Activated CD4-positive, CD25-positive, alpha-beta regulatory T cell (primary cell): ENCODE measurements around the gene VWF.
"Not testable (repeated sequence)": the region's sequence is repeated elsewhere in the genome, so short reads cannot be mapped to it uniquely, and the experiment has no call there.

ENCODE experiments used
- DNase-seq, 4 experiments: peaks; one replicate each; lab custom pipeline; 2025; lab: John Stamatoyannopoulos, UW

The VWF gene

DNA sequence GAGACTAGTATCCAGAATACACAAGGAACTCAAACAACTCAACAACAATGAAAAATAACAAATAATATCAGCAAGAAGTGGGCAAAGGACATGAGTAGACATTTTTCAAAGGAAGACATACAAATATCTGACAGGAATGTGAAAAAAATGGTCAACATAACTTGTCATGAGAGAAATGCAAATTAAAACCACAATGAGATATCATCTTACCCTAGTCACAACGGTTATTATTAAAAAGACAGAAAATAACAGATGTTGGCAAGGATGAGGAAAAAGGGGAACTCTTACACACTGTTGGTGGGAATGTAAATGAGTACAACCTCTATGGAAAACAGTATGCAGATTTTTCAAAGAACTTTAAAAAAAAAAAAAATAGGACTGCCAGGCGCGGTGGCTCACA, 20.4 kb downstream of the VWF start:
- DNase-seq = no peak

- not testable (repeated sequence) for DNase-seq
These were observed 22.4 kb downstream of the VWF start for GRCh38 chr12:6102021-6102420.

DNA sequence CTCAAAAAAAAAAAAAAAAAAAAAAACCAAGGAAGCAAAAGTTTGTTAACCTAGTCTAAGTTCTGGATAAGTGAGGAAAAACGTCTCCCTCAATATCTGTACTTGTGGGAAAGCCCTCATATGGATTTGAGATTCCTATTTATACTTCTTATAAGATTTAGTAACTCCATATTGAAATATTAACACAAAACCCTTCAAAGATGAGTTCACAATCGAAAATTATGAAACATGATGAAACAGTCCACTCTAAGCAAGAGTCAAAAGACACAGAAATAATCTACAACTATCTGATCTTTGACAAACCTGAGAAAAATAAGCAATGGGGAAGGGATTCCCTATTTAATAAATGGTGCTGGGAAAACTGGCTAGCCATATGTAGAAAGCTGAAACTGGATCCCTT, 25.2 kb downstream of the VWF start:
- DNase-seq = no peak

- DNase-seq = no peak
These were observed 27.1 kb downstream of the VWF start for GRCh38 chr12:6097411-6097810.

- DNase-seq = no peak
These were observed 27.9 kb downstream of the VWF start for GRCh38 chr12:6096527-6096926.

DNA sequence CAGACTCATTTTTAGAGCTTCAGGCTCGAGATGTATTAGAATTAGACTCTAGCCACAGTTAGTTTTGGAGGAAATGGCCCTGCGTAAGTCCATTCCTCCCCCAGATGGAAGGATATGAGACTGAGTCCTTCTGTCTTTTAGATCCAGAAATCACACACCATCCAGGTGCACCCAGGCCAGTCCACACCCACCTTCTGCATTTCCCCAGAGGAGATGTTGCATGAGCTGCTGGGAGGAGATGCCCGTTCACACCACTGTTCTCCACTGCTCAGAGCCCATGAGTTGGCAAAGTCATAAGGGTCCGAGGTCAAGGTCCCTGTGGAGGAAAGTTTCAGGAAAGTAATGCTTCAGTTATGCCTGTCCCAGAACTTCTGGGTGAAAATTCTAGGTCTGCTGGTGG, 29.2 kb downstream of the VWF start:
- no peak for DNase-seq

DNA sequence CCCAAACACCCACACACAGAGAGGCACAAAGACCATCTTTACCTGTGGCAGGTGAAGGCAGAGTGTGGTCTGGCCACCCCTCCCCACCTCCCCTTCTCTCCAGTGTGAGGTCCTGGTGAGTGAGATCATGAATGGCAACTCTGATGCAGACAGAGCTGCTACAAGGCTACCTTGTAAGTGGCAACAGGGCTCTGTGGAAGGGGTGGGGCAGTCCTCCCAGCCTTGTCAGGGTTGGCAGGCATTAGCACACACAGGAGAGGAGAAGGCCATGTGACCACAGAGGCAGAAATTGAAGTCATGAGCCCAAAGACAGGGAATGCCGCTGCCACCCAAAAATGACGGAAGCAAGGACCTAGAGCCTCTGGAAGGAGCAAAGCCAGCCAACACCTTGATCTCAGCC, 30.7 kb downstream of the VWF start:
- no peak for DNase-seq

- DNase-seq = no peak
These were observed 31.4 kb downstream of the VWF start for GRCh38 chr12:6092784-6093722.

DNA sequence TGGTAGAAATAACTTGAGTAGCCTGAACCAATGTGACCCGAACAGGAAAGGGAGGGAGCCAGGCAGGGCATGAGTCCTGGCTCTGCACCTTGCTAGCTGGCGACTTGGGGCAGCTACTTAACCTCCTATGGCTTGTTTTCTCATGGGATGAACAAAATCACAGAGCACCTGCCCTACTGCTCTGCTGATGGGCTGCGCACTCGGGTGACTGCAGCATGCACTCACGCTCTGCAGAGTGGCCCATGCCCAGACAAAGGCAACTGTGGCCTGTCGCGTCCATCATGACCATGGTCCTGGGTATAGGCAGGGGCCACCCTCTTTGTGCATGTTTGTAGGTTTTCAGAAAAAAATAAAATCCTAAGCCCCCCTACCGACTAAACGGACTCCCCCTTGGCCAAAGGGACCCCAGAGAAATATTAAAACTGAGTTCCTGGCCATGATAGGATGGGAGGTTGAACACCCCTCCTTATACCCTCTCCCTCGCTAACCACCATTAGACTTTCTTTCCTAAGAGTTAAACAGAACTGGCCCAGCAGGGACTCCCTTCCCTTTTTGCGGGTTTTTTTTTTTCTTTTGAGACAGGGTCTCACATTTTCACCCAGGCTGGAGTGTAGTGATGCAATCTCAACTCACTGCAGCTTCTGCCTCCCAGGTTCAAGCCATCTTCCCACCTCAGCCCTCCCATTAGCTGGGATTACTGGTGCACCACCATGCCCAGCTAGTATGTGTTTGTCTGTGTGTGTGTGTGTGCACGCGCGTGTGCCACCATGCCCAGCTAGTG, 32.5 kb downstream of the VWF start:
- no peak for DNase-seq

DNA sequence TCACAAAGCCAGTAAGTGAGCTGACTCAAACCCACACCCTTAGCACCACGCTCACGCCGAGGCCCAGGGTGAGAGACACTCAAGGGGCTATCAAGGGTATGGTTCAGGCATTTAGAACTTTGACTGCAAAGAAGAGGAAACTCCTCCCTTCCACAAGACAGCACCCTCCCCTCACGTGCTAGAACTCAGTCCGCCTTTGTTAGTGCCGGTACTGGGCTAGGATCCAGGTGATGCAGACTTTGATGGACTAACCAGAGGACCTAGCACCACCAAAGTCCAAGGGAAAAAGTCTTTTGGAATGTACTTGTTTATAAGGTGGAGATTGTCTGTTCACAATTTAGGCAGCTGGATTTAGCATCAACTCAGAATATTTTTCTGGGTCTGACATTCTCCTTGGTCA, 33.7 kb downstream of the VWF start:
- DNase-seq = no peak

DNA sequence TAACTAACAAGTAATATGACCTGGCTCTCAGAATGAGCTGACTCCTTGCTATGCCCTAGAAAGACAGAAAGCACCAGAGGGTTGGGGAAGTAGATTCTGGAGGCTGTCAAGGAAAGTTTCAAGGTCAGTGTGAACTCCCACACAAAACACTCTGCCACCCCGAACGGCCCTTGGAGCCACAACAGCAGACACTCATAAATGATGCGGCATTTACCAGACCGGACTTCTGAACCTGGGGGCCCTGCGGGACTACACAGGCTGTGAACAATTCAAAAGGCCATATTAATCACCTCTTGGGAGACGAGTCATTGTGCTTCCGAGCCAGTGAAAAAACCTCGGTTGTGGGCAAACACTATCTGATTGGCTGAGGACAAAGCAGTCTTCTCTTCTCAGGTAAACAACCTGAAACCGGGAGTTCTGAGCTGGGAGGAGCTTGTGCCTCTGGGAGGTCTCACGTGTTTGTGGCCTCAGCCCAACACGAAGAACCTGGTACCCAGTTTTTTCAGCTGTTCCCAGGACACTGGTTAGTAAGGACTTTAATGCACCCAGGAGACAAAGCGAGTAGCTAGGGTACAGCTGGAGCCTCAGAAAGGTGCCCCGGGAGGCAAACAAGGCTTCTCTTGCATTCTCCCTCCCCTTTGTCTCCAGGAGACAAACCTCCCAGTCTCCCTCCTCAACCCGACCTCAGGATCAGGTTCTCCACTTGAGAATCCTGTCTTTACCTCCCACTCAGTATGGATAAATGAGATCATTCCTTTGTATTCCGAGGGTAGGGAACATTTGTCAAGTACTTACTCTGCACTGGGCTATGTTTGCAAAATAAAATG, 35.3 kb downstream of the VWF start:
- no peak for DNase-seq

- DNase-seq = no peak
These were observed 38.2 kb downstream of the VWF start for GRCh38 chr12:6086316-6086715.

- DNase-seq = no peak
These were observed 38.6 kb downstream of the VWF start for GRCh38 chr12:6085841-6086240.

DNA sequence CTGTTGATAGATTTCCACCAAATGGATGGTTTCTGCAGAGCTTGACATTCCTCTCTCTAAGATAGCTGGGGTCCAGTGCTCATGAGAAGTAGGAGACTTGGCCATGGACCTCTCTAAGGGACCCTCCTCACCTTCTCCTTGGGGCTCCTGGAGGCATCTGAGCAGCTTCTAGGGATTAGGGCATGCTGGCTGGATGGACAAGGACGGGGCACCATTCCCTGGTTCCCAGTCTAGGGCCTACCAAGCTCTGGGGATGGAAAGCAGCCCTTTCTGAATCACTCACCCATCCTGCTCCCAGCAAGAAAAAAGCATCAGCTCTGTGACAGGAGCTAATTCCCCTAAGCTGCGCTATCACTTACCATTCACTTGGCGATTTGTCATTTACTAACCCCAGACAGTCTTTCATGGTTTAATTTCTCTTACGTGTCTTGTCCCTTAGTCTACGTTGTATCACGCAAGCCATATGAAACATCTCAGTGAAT, 39.5 kb downstream of the VWF start:
- no peak for DNase-seq

GRCh38 chr12:6084261-6084968, 40.1 kb downstream of the VWF start:
- DNase-seq = no peak

GRCh38 chr12:6083601-6084000, 40.9 kb downstream of the VWF start:
- DNase-seq = no peak

- no peak for DNase-seq
These were observed 41.9 kb downstream of the VWF start for GRCh38 chr12:6082613-6083012.

DNA sequence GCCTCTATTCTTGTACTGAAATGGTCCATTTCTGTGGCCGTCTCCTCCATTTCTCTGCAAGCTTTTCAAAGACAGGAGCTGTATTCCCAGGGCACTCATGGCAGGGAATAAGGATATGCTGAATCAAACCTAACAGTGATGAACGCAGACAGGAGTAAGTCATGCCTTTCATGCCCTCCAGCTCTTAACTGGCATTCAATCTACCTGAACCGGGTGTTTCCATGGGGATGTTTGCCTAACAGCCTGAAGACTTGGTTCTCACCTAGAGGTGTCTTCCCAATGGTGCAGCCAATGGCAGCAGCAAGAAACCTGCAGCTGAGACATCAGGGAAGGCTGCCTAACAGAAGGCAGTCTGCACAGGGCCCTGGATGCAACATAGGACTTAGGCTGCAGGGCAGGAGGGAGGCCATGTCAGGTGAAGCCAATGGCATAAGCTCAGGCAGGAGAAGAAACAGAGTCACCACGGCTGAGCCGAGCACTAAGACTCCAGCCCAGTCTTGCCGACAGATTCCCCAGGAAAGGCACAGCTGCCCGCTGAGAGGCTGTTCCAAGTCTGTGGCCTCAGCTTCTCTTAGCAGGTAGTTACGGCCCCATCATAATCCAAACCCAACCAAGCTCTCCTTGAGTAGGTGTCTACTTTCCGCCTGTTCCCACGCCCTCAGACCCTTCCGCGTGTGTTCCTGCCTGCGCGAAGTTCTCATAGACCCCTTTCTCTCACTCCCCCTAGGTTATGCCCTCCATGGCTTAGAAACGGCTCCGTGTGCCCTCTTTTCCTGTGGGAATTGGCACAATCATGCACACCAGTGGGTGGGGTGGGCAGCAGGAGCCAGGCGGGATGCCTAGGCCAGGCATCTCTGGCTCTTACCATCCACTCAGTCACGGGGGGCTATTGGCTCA, 44.1 kb downstream of the VWF start:
- no peak for DNase-seq

- no peak for DNase-seq
These were observed 45.9 kb downstream of the VWF start for GRCh38 chr12:6078398-6079096.

DNA sequence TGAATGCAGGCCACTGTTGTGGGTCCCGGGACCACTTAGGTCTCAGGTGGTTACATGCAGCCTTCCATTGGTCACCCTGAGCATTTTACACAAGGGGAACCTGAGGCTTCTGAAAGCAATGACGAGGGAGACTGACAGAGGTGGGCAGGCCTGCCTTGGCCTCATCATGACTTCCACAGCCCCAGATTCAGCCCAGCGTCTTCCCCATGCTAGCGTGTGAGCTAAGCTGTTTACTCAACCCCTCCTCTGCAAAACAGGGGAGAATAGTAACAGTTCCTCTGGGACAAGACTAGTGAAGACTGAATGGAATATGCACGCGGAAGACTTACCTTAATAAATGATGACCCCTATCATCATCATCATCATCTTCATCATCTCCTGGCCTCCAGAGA, 46.8 kb downstream of the VWF start:
- no peak for DNase-seq
